Liver (tissue), 9 donors: ENCODE results near the gene OR52A5. TPM values are rescaled to one million over a fixed set of nuclear protein-coding genes. Genes with fewer than 3 reads are reported as not detected.

Experiments
- DNase-seq: peaks from one replicate; pipeline ENCODE4 v3.0.0-alpha.2; 2017; ENCODE audit warnings: low spot score
- H3K27ac ChIP-seq, 2 donors: one replicate each; pipeline ENCODE4 v1.7.0; 2013; ENCODE audit warnings: inconsistent platforms in 2 of 2, low read length in 2 of 2, control low read depth in 1 of 2, low read depth in 1 of 2, mild to moderate bottlenecking in 1 of 2
- H3K27me3 ChIP-seq, 4 donors: one replicate each; pipeline versions ENCODE4 v1.6.1 to v1.7.0; 2013; ENCODE audit warnings: low read length in 3 of 4, inconsistent platforms in 1 of 4, mild to moderate bottlenecking in 1 of 4, moderate library complexity in 1 of 4; ENCODE audit not compliant: control insufficient read depth in 4 of 4, insufficient read depth in 4 of 4
- H3K36me3 ChIP-seq, 4 donors: one replicate each; pipeline versions ENCODE4 v1.6.1 to v1.7.0; 2013; ENCODE audit warnings: low read length in 3 of 4, mild to moderate bottlenecking in 3 of 4, low read depth in 1 of 4, moderate library complexity in 1 of 4; ENCODE audit not compliant: control insufficient read depth in 4 of 4, insufficient read depth in 3 of 4
- H3K4me1 ChIP-seq, 4 donors: one replicate each; pipeline versions ENCODE4 v1.6.1 to v1.7.0; 2013; ENCODE audit warnings: low read length in 3 of 4, mild to moderate bottlenecking in 3 of 4, moderate library complexity in 1 of 4; ENCODE audit not compliant: control insufficient read depth in 4 of 4, insufficient read depth in 4 of 4
- H3K4me3 ChIP-seq, 3 donors: one replicate each; pipeline versions ENCODE4 v1.6.1 to v1.7.0; 2013; ENCODE audit warnings: low read length in 3 of 3, control low read depth in 1 of 3, low read depth in 1 of 3, mild to moderate bottlenecking in 1 of 3
- H3K9ac ChIP-seq, 2 donors: one replicate each; pipeline ENCODE4 v1.7.0; 2013; ENCODE audit warnings: low read length in 2 of 2, mild to moderate bottlenecking in 2 of 2, moderate library complexity in 2 of 2, control low read depth in 1 of 2, low read depth in 1 of 2
- H3K9me3 ChIP-seq, 4 donors: one replicate each; pipeline versions ENCODE4 v1.6.1 to v1.7.0; 2013; ENCODE audit warnings: low read length in 3 of 4; ENCODE audit not compliant: control insufficient read depth in 4 of 4
- ATF3 ChIP-seq: IDR thresholded peaks from 2 replicates; pipeline ENCODE4 v1.6.1; 2016; ENCODE audit warnings: antibody characterized with exemption
- EGR1 ChIP-seq, 2 donors: IDR thresholded peaks; 2 replicates each; pipeline ENCODE4 v1.6.1; 2016 to 2018; ENCODE audit warnings: antibody characterized with exemption in 2 of 2, low read depth in 2 of 2
- FOXA1 ChIP-seq: IDR thresholded peaks from 2 replicates; pipeline ENCODE4 v1.6.1; 2016; ENCODE audit warnings: antibody characterized with exemption
- FOXA2 ChIP-seq: IDR thresholded peaks from 2 replicates; pipeline ENCODE4 v1.6.1; 2016; ENCODE audit warnings: antibody characterized with exemption
- HNF4A ChIP-seq, 2 donors: conservative IDR thresholded peaks; 2 replicates each; pipeline ENCODE4 v1.6.1; 2016; ENCODE audit warnings: antibody characterized with exemption in 2 of 2, mild to moderate bottlenecking in 2 of 2
- HNF4G ChIP-seq: IDR thresholded peaks from 2 replicates; pipeline ENCODE4 v1.6.1; 2016; ENCODE audit warnings: antibody characterized with exemption
- JUND ChIP-seq, 2 donors: IDR thresholded peaks; 2 replicates each; pipeline ENCODE4 v1.6.1; 2016; ENCODE audit warnings: antibody characterized with exemption in 2 of 2
- MAX ChIP-seq: IDR thresholded peaks from 2 replicates; pipeline ENCODE4 v1.6.1; 2016; ENCODE audit warnings: antibody characterized with exemption
- NR2F2 ChIP-seq: IDR thresholded peaks from 2 replicates; pipeline ENCODE4 v1.6.1; 2016; ENCODE audit warnings: antibody characterized with exemption
- RAD21 ChIP-seq, 2 donors: IDR thresholded peaks; 2 replicates each; pipeline ENCODE4 v1.6.1; 2016; ENCODE audit warnings: antibody characterized with exemption in 2 of 2, mild to moderate bottlenecking in 2 of 2
- RXRA ChIP-seq, 2 donors: IDR thresholded peaks; 2 replicates each; pipeline ENCODE4 v1.6.1; 2017 to 2018; ENCODE audit warnings: antibody characterized with exemption in 2 of 2, mild to moderate bottlenecking in 1 of 2
- SP1 ChIP-seq: IDR thresholded peaks from 2 replicates; pipeline ENCODE4 v1.6.1; 2018; ENCODE audit warnings: antibody characterized with exemption, mild to moderate bottlenecking
- TAF1 ChIP-seq: conservative IDR thresholded peaks from 2 replicates; pipeline ENCODE4 v1.6.1; 2016; ENCODE audit warnings: antibody characterized with exemption, mild to moderate bottlenecking
- YY1 ChIP-seq: IDR thresholded peaks from 2 replicates; pipeline ENCODE4 v1.6.1; 2016; ENCODE audit warnings: antibody characterized with exemption, mild to moderate bottlenecking
- WGBS: extraction: QIAGEN DNeasy Blood & Tissue Kit; methylation state at CpG from one replicate; pipeline ENCODE4 v1.1.7; 2013; 5-methylcytosine and 5-hydroxymethylcytosine counted together
- polyA plus RNA-seq, 2 donors: library from polyadenylated mRNA; stranded (reverse) in 1 of 2; unstranded in 1 of 2; fragments of 200-250 nt in 1 of 2; fragments of >200 nt in 1 of 2; fragmentation: Nextera tagmentation in 1 of 2; extraction: Ambion mirVana in 1 of 2; gene quantifications; one replicate each; pipeline versions ENCODE4 v1.2.1 to v1.2.3, GENCODE V29; 2013 to 2015
- total RNA-seq, 2 donors: library from RNA; depleted of rRNA; stranded (reverse); fragments of >200 nt; gene quantifications; one replicate each; pipeline ENCODE4 v1.2.3, GENCODE V29; 2014
- TF ChIP-seq, protein P1 (sequence below): fragments of 150-350 bp; IDR thresholded peaks from 2 replicates; pipeline ENCODE4 v1.5.1; 2017; ENCODE audit warnings: improper control_type of control experiment, low read depth, low read length; ENCODE audit not compliant: missing input control
- TF ChIP-seq, protein P2 (sequence below): IDR thresholded peaks from 2 replicates; pipeline ENCODE4 v1.6.1; 2016; ENCODE audit warnings: antibody characterized with exemption, mild to moderate bottlenecking
- donor health status: healthy.
- donor health status: healthy.
- donor health status: healthy.
- donor health status: healthy.
- donor health status: healthy.

OR52A5 gene
- total and polyA plus RNA-seq, 4 donors, result not detected

- TF ChIP-seq MAX, result no peak
- no peak for TF ChIP-seq HNF4A (conservative IDR thresholded peaks at IDR 0.05)
- Histone ChIP-seq H3K27me3 (peaks cover 0 to 7% (median 0%) of the 10 kb centered on the region in 4 donors), H3K4me1 (no peaks in the 10 kb centered on the region), H3K27ac (no peak overlapping the region), H3K9me3 (no peaks in the 10 kb centered on the region), H3K9ac (no peak overlapping the region), H3K36me3 (no peaks in the 10 kb centered on the region), H3K4me3 (no peak overlapping the region)
- 78% methylated on average over 1 of the region's 1 CpG for WGBS
- DNase-seq, result no peak
Observed at GRCh38 chr11:5137014-5137413, 1.1 kb downstream of the OR52A5 start.

GRCh38 chr11:5136261-5136660, 1.9 kb downstream of the OR52A5 start:
- H3K36me3 ChIP-seq, result no peaks in the 10 kb centered on the region
- H3K27ac ChIP-seq, result no peak overlapping the region
- no peak overlapping the region for H3K9ac ChIP-seq
- DNase-seq, result no peak
- peaks cover 0 to 9% (median 0%) of the 10 kb centered on the region in 4 donors for H3K27me3 ChIP-seq
- H3K4me1 ChIP-seq, result no peaks in the 10 kb centered on the region
- H3K9me3 ChIP-seq, result no peaks in the 10 kb centered on the region
- no peak overlapping the region for H3K4me3 ChIP-seq
- TF ChIP-seq MAX, result no peak
- TF ChIP-seq TAF1, result no peak

DNA sequence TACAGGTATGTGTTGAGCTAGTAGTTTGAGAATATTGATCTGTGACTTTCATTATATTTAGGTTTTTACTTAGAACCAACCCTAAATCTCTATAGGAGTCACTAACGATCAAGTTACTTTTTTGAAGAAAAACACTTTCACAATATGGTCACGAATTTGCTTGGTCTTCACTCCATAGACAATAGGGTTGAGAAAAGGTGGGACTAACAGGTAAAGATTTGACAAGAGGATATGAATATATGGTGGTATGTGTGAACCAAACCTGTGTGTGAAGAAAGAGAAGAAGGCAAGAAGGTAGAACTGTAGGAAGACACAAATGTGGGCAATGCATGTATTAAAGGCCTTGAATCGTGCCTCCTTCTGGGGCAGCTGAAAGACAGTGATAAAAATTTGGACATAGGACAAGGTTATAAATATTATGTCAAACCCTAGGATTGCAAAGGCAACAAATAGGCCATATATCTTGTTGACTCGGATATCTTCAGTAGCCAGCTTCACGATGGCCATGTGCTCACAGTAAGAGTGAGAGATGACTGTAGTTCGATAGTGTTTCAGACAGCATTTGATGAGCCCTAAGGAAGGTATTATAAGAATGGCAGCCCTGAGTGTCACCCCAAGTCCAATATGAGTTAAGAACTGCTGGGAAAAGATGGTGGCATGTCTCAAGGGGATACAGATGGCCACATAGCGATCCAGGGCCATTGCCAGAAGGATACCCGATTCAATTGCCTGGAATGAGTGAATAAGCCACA, 6.4 kb downstream of the OR52A5 start:
- no peak for DNase-seq
- Histone ChIP-seq H3K4me3 (no peak overlapping the region), H3K9me3 (no peaks in the 10 kb centered on the region), H3K9ac (no peak overlapping the region), H3K27me3 (peaks cover 0 to 7% (median 0%) of the 10 kb centered on the region in 4 donors), H3K36me3 (no peaks in the 10 kb centered on the region), H3K27ac (no peak overlapping the region), H3K4me1 (no peaks in the 10 kb centered on the region)
- TF ChIP-seq SP1 (no peak), ATF3 (no peak)
- 79% methylated on average over 8 of the region's 8 CpGs for WGBS

GRCh38 chr11:5129457-5129877, 8.7 kb downstream of the OR52A5 start:
- no peak overlapping the region for H3K4me3 ChIP-seq
- H3K27ac ChIP-seq, result no peak overlapping the region
- H3K9ac ChIP-seq, result no peak overlapping the region
- no peaks in the 10 kb centered on the region for H3K4me1 ChIP-seq
- 68% methylated on average over 2 of the region's 2 CpGs for WGBS
- peaks cover 0 to 7% (median 0%) of the 10 kb centered on the region in 4 donors for H3K27me3 ChIP-seq
- no peaks in the 10 kb centered on the region for H3K36me3 ChIP-seq
- H3K9me3 ChIP-seq, result no peaks in the 10 kb centered on the region
- DNase-seq, result no peak
- TF ChIP-seq YY1 (no peak), HNF4A (conservative IDR thresholded peaks at IDR 0.05) (no peak), FOXA2 (no peak), MAX (no peak), JUND (IDR thresholded peaks at IDR 0.05) (no peak), RAD21 (IDR thresholded peaks at IDR 0.05) (no peak), SP1 (no peak), NR2F2 (no peak), HNF4G (no peak), FOXA1 (no peak), EGR1 (IDR thresholded peaks at IDR 0.05; ENCODE audit: low read depth in 2 of 2) (no peak), RXRA (IDR thresholded peaks at IDR 0.05) (no peak)
- TF ChIP-seq, protein P1, sequence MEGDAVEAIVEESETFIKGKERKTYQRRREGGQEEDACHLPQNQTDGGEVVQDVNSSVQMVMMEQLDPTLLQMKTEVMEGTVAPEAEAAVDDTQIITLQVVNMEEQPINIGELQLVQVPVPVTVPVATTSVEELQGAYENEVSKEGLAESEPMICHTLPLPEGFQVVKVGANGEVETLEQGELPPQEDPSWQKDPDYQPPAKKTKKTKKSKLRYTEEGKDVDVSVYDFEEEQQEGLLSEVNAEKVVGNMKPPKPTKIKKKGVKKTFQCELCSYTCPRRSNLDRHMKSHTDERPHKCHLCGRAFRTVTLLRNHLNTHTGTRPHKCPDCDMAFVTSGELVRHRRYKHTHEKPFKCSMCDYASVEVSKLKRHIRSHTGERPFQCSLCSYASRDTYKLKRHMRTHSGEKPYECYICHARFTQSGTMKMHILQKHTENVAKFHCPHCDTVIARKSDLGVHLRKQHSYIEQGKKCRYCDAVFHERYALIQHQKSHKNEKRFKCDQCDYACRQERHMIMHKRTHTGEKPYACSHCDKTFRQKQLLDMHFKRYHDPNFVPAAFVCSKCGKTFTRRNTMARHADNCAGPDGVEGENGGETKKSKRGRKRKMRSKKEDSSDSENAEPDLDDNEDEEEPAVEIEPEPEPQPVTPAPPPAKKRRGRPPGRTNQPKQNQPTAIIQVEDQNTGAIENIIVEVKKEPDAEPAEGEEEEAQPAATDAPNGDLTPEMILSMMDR, result no peak
- TF ChIP-seq, protein P2, sequence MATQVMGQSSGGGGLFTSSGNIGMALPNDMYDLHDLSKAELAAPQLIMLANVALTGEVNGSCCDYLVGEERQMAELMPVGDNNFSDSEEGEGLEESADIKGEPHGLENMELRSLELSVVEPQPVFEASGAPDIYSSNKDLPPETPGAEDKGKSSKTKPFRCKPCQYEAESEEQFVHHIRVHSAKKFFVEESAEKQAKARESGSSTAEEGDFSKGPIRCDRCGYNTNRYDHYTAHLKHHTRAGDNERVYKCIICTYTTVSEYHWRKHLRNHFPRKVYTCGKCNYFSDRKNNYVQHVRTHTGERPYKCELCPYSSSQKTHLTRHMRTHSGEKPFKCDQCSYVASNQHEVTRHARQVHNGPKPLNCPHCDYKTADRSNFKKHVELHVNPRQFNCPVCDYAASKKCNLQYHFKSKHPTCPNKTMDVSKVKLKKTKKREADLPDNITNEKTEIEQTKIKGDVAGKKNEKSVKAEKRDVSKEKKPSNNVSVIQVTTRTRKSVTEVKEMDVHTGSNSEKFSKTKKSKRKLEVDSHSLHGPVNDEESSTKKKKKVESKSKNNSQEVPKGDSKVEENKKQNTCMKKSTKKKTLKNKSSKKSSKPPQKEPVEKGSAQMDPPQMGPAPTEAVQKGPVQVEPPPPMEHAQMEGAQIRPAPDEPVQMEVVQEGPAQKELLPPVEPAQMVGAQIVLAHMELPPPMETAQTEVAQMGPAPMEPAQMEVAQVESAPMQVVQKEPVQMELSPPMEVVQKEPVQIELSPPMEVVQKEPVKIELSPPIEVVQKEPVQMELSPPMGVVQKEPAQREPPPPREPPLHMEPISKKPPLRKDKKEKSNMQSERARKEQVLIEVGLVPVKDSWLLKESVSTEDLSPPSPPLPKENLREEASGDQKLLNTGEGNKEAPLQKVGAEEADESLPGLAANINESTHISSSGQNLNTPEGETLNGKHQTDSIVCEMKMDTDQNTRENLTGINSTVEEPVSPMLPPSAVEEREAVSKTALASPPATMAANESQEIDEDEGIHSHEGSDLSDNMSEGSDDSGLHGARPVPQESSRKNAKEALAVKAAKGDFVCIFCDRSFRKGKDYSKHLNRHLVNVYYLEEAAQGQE, result no peak
